ENCODE results near the gene PRPF19. TPM values are rescaled to one million over a fixed set of nuclear protein-coding genes. Genes with fewer than 3 reads are reported as not detected.

PRPF19 gene
- total and polyA plus RNA-seq, 2 donors (not counting 1 experiment from before 2014, with no cell fraction given) = 32.6 to 37.7 TPM

DNA sequence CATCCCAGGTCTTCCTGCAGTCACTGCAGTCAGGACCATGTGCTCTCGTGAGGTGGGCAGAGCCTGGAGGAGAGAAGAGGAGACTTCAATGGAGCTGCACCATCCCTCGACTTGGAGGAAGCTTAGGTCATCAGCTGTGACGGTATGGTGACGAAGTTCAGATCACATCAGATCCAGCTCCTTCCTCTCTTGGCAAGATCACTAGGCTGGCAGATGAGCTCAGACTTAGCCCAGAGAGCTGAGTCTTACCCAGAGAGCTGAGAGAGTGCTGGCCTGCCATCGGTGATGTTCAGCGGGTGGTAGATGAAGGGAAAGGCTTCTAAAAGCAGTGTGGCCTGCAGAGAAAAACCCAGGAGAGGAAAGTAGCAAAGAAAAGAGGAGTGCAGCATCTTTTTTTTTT is 47.4 kb upstream of the PRPF19 start:
- Histone ChIP-seq H3K4me3 (replicated peaks in 1 of 4; ENCODE audit: control extremely low read depth in 1 of 4, insufficient read depth in 1 of 4, low read depth in 3 of 4, low read length in 4 of 4) (no peak overlapping the region), H3K4me1 (ENCODE audit: control insufficient read depth, extremely low read depth, insufficient read depth, low read length) (peaks cover 2% of the 10 kb centered on the region), H3K4me2 (ENCODE audit: extremely low read depth, insufficient read depth, low read length) (no peak overlapping the region), H3K36me3 (ENCODE audit: control insufficient read depth, insufficient read depth, low read length) (no peaks in the 10 kb centered on the region), H3K9ac (ENCODE audit: insufficient read depth, low read length) (no peak overlapping the region), H3K79me2 (ENCODE audit: control insufficient read depth, insufficient read depth, low read length) (no peaks in the 10 kb centered on the region), H3K9me3 (ENCODE audit: control insufficient read depth, insufficient read depth, low read depth, low read length) (no peaks in the 10 kb centered on the region), H3K27ac (ENCODE audit: insufficient read depth, low read length) (no peak overlapping the region), H4K20me1 (ENCODE audit: control insufficient read depth, extremely low read depth, insufficient read depth, low read length) (no peaks in the 10 kb centered on the region), H3K27me3 (ENCODE audit: control insufficient read depth, insufficient read depth, low read length) (no peaks in the 10 kb centered on the region), H2AFZ (ENCODE audit: low read length) (peak overlapping the region; percentile 49)
- peak in 1 of 2 donors; percentile 26 for DNase-seq (ENCODE audit: low read depth in 2 of 2)
- no peak for TF ChIP-seq EZH2 (IDR thresholded peaks at IDR 0.05; ENCODE audit: low read length, missing control alignments)
- TF ChIP-seq, protein P1, sequence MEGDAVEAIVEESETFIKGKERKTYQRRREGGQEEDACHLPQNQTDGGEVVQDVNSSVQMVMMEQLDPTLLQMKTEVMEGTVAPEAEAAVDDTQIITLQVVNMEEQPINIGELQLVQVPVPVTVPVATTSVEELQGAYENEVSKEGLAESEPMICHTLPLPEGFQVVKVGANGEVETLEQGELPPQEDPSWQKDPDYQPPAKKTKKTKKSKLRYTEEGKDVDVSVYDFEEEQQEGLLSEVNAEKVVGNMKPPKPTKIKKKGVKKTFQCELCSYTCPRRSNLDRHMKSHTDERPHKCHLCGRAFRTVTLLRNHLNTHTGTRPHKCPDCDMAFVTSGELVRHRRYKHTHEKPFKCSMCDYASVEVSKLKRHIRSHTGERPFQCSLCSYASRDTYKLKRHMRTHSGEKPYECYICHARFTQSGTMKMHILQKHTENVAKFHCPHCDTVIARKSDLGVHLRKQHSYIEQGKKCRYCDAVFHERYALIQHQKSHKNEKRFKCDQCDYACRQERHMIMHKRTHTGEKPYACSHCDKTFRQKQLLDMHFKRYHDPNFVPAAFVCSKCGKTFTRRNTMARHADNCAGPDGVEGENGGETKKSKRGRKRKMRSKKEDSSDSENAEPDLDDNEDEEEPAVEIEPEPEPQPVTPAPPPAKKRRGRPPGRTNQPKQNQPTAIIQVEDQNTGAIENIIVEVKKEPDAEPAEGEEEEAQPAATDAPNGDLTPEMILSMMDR (conservative IDR thresholded peaks at IDR 0.05 in 1 of 2, IDR thresholded peaks at IDR 0.05 in 1 of 2; ENCODE audit: low read depth in 1 of 2, low read length in 2 of 2) = no peak

DNA sequence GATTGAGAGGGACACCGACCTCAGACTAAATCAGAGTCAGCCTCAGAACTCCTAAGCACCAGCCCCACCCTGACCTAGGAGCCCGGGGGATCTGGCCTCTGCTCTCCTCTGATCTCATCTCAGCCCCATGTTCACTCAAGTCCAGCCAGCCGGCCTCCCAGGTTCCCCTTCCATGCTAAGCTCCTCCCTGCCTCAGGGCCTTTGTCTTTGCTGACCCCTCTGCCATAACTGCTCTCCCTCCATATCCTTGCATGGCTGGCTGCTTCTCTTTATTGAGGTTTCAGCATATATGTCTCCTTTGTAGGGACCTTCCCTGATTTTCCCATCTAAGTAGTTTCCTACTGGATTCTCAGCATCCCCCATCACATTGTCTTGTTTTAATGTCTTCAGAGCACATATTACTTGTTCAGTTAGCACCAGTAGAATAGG is 46.4 kb upstream of the PRPF19 start:
- Histone ChIP-seq H3K36me3 (ENCODE audit: control insufficient read depth, insufficient read depth, low read length) (no peaks in the 10 kb centered on the region), H3K27ac (ENCODE audit: insufficient read depth, low read length) (peak overlapping the region; percentile 60), H3K4me2 (ENCODE audit: extremely low read depth, insufficient read depth, low read length) (peak overlapping the region; percentile 82), H3K9ac (ENCODE audit: insufficient read depth, low read length) (no peak overlapping the region), H2AFZ (ENCODE audit: low read length) (peak overlapping the region; percentile 83), H3K79me2 (ENCODE audit: control insufficient read depth, insufficient read depth, low read length) (no peaks in the 10 kb centered on the region), H3K4me1 (ENCODE audit: control insufficient read depth, extremely low read depth, insufficient read depth, low read length) (peaks cover 2% of the 10 kb centered on the region), H3K4me3 (replicated peaks in 1 of 4; ENCODE audit: control extremely low read depth in 1 of 4, insufficient read depth in 1 of 4, low read depth in 3 of 4, low read length in 4 of 4) (peak overlapping the region in 2 of 4 experiments; percentile 56 to 59), H3K27me3 (ENCODE audit: control insufficient read depth, insufficient read depth, low read length) (no peaks in the 10 kb centered on the region), H4K20me1 (ENCODE audit: control insufficient read depth, extremely low read depth, insufficient read depth, low read length) (no peaks in the 10 kb centered on the region), H3K9me3 (ENCODE audit: control insufficient read depth, insufficient read depth, low read depth, low read length) (no peaks in the 10 kb centered on the region)
- DNase-seq (ENCODE audit: low read depth in 2 of 2) = no peak
- TF ChIP-seq EZH2 (IDR thresholded peaks at IDR 0.05; ENCODE audit: low read length, missing control alignments) = no peak
- TF ChIP-seq, protein P1 (conservative IDR thresholded peaks at IDR 0.05 in 1 of 2, IDR thresholded peaks at IDR 0.05 in 1 of 2; ENCODE audit: low read depth in 1 of 2, low read length in 2 of 2) = no peak

DNA sequence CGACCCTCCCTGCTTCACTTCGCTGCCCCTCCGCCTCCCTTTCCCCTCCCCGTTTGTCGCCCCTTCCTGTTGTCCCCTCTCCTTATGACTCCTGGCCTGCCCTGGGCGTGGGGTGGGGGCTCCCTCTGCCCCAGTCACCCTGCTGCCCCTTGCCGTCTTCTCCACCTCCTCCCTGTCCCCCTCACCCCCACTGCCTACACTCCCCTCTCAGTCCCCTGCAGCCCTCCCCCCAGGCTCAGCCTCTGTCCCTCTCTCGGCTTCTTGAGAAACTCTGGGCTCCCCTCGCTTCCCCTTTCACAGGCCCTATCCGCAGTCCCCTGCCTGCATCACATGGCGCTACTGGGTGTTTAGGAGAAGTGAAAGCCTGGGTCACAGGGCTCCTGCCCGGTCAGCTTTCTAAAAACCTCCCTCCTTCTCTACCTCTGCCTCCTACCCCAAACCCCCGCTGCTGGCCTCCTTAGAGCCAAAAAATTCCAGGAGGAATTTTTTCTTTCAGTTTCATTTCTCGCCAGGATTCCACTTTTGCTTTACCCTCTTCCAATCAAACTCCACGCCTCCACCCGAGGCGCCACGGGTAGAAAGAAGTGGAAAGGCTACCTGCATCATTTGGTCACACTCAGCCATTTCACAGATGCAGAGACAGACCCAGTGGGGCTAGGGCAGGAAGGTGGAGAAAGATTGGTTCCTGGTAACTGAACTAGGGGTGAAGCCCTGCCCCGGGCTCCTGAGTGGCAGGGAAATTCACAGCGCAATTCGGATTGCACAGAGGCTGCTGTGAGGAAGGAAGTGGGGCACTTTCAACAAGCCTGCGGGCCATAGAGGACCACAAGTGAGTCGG is 45.7 kb upstream of the PRPF19 start, which contains the start of gene SLC15A3:
TSS of gene SLC15A3 (minus strand) at position 273 of the 838 bp plus-strand sequence. CDS start 625 bp downstream, outside the sequence.
- no peaks in the 10 kb centered on the region for H3K27me3 ChIP-seq (ENCODE audit: control insufficient read depth, insufficient read depth, low read length)
- peak within 1 kb of the TSS; percentile 59 for H3K9ac ChIP-seq (ENCODE audit: insufficient read depth, low read length)
- H3K4me1 ChIP-seq (ENCODE audit: control insufficient read depth, extremely low read depth, insufficient read depth, low read length) = peaks cover 2% of the 10 kb centered on the region
- no peaks in the 10 kb centered on the region for H3K9me3 ChIP-seq (ENCODE audit: control insufficient read depth, insufficient read depth, low read depth, low read length)
- H3K4me2 ChIP-seq (ENCODE audit: extremely low read depth, insufficient read depth, low read length) = peak within 1 kb of the TSS; percentile 82
- no peaks in the 10 kb centered on the region for H3K36me3 ChIP-seq (ENCODE audit: control insufficient read depth, insufficient read depth, low read length)
- TF ChIP-seq, protein P1 (conservative IDR thresholded peaks at IDR 0.05 in 1 of 2, IDR thresholded peaks at IDR 0.05 in 1 of 2; ENCODE audit: low read depth in 1 of 2, low read length in 2 of 2) = no peak
- no peak for TF ChIP-seq EZH2 (IDR thresholded peaks at IDR 0.05; ENCODE audit: low read length, missing control alignments)
- no peaks in the 10 kb centered on the region for H3K79me2 ChIP-seq (ENCODE audit: control insufficient read depth, insufficient read depth, low read length)
- peak within 1 kb of the TSS; percentile 60 for H3K27ac ChIP-seq (ENCODE audit: insufficient read depth, low read length)
- peak in 1 of 2 donors; percentile 50 for DNase-seq (ENCODE audit: low read depth in 2 of 2)
- H2AFZ ChIP-seq (ENCODE audit: low read length) = peak within 1 kb of the TSS; percentile 83
- H3K4me3 ChIP-seq (replicated peaks in 1 of 4; ENCODE audit: control extremely low read depth in 1 of 4, insufficient read depth in 1 of 4, low read depth in 3 of 4, low read length in 4 of 4) = peak within 1 kb of the TSS; percentile 49 to 59 (median 56)
- no peaks in the 10 kb centered on the region for H4K20me1 ChIP-seq (ENCODE audit: control insufficient read depth, extremely low read depth, insufficient read depth, low read length)

Measured in fibroblast of lung (primary cell).